HK-2 (cell line): ENCODE measurements around the gene ZSCAN2.

ENCODE experiments used
- DNase-seq: peaks from one replicate; pipeline ENCODE4 v3.0.0-alpha.2; 2018; ENCODE audit not compliant: unreplicated experiment

Gene ZSCAN2

DNA sequence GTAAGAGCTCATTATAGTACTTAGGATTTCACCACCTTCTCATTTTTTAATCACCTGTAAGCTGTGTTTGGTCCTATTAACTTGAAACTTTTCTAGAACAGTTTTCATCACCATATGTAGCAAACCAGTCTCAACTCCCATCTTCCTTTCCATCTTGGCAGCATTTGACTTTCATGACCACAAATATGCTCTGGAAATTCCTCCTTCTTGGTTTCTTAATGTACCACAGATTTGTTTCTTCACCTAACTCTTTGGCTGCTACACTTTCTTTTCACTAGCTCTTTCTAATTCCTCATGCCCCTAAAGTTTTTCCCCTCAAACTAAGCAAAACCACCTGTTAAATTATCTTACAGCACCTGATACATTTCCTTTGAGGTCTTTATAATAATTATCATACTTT, 70.4 kb downstream of the ZSCAN2 start:
- DNase-seq, result no peak
